Heart left ventricle (tissue), 16 donors: ENCODE results near the gene PTBP3. TPM values are rescaled to one million over a fixed set of nuclear protein-coding genes. Genes with fewer than 3 reads are reported as not detected.

Experiments used
- ATAC-seq, 4 donors: fragments of 200-7000 bp; cut with Tn5 transposase; one replicate each; pipeline ENCODE4 v1.9.1; 2020 to 2022; ENCODE audit warnings: moderate library complexity in 4 of 4, mild to moderate bottlenecking in 3 of 4, moderate number of reproducible peaks in 1 of 4
- DNase-seq, 5 donors: peaks; one replicate each; pipeline ENCODE4 v3.0.0-alpha.2; 2020
- H3K27ac ChIP-seq, 12 donors: fragments of 200-600 bp; sonication (generic) in 4 of 12; one replicate each; pipeline versions ENCODE4 v1.5.0 to v1.8.0; 2016 to 2022; ENCODE audit warnings: mild to moderate bottlenecking in 2 of 12
- H3K27me3 ChIP-seq, 9 donors: fragments of 200-600 bp; sonication (generic) in 2 of 9; one replicate each; pipeline versions ENCODE4 v1.5.1 to v1.8.0; 2016 to 2022; ENCODE audit warnings: mild to moderate bottlenecking in 3 of 9
- H3K36me3 ChIP-seq, 9 donors: fragments of 200-600 bp; sonication (generic) in 2 of 9; one replicate each; pipeline versions ENCODE4 v1.5.0 to v1.8.0; 2018 to 2022; ENCODE audit warnings: mild to moderate bottlenecking in 2 of 9
- H3K4me1 ChIP-seq, 12 donors: fragments of 200-600 bp; sonication (generic) in 4 of 12; one replicate each; pipeline versions ENCODE4 v1.5.0 to v1.8.0; 2016 to 2022; ENCODE audit warnings: mild to moderate bottlenecking in 3 of 12
- H3K4me3 ChIP-seq, 12 donors: fragments of 200-600 bp; sonication (generic) in 4 of 12; one replicate each; pipeline versions ENCODE4 v1.5.0 to v1.8.0; 2017 to 2022; ENCODE audit warnings: mild to moderate bottlenecking in 9 of 12, moderate library complexity in 4 of 12
- H3K9me3 ChIP-seq, 12 donors: fragments of 200-600 bp; sonication (generic) in 4 of 12; one replicate each; pipeline versions ENCODE4 v1.5.0 to v1.8.0; 2016 to 2022; ENCODE audit warnings: mild to moderate bottlenecking in 1 of 12
- POLR2A ChIP-seq, 2 donors: fragments of 450-650 bp; IDR thresholded peaks; one replicate each; pipeline ENCODE4 v1.6.1; 2017; ENCODE audit warnings: antibody characterized with exemption in 2 of 2, mild to moderate bottlenecking in 2 of 2, moderate library complexity in 2 of 2
- WGBS, 4 donors: extraction: QIAGEN DNeasy Blood & Tissue Kit in 2 of 4; methylation state at CpG; one replicate each; pipeline versions ENCODE4 v1.1.5 to v1.1.7; 2013 to 2018; 5-methylcytosine and 5-hydroxymethylcytosine counted together
- intact Hi-C, 10 donors: fragments of 100-400 bp; cut with DNase I; formaldehyde crosslinking; loops; one replicate each; pipeline versions ENCODE4 v1.11.1 to v1.14.2; 2022
- polyA plus RNA-seq, 2 donors: library from polyadenylated mRNA; stranded (reverse); fragments of 200-250 nt; gene quantifications; one replicate each; pipeline ENCODE4 v1.2.3, GENCODE V29; 2013
- total RNA-seq, 9 donors: library from RNA; depleted of rRNA in 2 of 9; stranded (reverse); fragments of >200 nt in 2 of 9; fragmentation: NEBNext Ultra II Directional in 3 of 9; extraction: Animal tissue kit (Norgen Biotek cat#: 25700) in 3 of 9; gene quantifications; one replicate each; pipeline versions ENCODE4 v1.1.0 to v1.2.4, GENCODE V29; 2016 to 2023
- TF ChIP-seq, protein P1 (sequence below), 12 donors: fragments of 200-600 bp; sonication (generic) in 4 of 12; IDR thresholded peaks; one replicate each; pipeline versions ENCODE4 v1.5.0 to v1.8.0; 2018 to 2022; ENCODE audit warnings: antibody characterized with exemption in 12 of 12, mild to moderate bottlenecking in 5 of 12
- donor health status: ischemic (EF 13 %, LVEDD 7.1; RV severe dilation, severe dysfunction).
- donor health status: healthy with polysubstance abuse.
- donor health status: DM: no; HTN: yes; CAD: no.
- donor health status: DM: no; HTN: no; CAD: no.
- donor health status: ischemic (EF 25% LVEDD 6.9; RV normal size, moderate dysfunction).
- donor health status: ischemic (EF 25% LVEDD 5.7; RV mildly dilated, moderate dysfunction).
- donor health status: healthy.
- donor health status: DM: yes; HTN: yes; CAD: no.
- donor health status: ischemic (EF 35%, LVEDD 5.7; RV mildly dilated, moderate dysfunction).
- donor health status: nonischemic (EF 11% LVEDD 7.7; RV severe dilation, severe dysfunction).
- donor health status: DM: yes; HTN: yes; CAD: no.
- donor health status: PGD.
- donor health status: ischemic (EF 29% LVEDD 5.4; RV normal size, mild dysfunction).
- donor health status: nonischemic (EF 23%, LVEDD 6.1; RV moderate dilation, normal function).

The PTBP3 gene
- total and polyA plus RNA-seq, 11 donors, result 2.8 to 49.0 (median 13.7) TPM

DNA sequence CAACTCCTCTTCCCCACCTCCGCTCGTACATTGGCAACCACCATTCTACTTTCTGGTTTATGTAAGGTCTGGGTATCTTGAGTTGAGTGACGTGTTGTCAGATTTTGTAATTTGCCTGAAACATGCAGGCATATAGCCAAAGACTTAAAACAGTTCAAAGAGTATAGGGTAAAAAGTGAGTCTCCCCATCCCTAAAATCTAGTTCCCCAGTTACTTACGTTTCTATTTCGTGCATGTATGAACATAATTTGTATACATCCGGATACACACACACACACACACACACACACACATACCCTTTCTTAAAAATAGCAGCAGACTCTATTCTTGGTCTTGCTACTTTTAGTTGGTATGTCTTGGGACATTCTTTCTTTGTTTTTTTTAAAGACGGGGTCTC is 47.4 kb upstream of the PTBP3 start:
- H3K36me3 ChIP-seq, result no peaks in the 10 kb centered on the region
- no peaks in the 10 kb centered on the region for H3K9me3 ChIP-seq
- ATAC-seq (peak in 1 of 4 donors; percentile 27), DNase-seq (no peak)
- peak overlapping the region; percentile 61 to 99 (median 82) for H3K4me3 ChIP-seq
- peaks cover 0 to 64% (median 44%) of the 10 kb centered on the region in 12 donors for H3K4me1 ChIP-seq
- no peaks in the 10 kb centered on the region for H3K27me3 ChIP-seq
- no peak for TF ChIP-seq POLR2A (IDR thresholded peaks at IDR 0.05)
- TF ChIP-seq, protein P1, sequence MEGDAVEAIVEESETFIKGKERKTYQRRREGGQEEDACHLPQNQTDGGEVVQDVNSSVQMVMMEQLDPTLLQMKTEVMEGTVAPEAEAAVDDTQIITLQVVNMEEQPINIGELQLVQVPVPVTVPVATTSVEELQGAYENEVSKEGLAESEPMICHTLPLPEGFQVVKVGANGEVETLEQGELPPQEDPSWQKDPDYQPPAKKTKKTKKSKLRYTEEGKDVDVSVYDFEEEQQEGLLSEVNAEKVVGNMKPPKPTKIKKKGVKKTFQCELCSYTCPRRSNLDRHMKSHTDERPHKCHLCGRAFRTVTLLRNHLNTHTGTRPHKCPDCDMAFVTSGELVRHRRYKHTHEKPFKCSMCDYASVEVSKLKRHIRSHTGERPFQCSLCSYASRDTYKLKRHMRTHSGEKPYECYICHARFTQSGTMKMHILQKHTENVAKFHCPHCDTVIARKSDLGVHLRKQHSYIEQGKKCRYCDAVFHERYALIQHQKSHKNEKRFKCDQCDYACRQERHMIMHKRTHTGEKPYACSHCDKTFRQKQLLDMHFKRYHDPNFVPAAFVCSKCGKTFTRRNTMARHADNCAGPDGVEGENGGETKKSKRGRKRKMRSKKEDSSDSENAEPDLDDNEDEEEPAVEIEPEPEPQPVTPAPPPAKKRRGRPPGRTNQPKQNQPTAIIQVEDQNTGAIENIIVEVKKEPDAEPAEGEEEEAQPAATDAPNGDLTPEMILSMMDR (IDR thresholded peaks at IDR 0.05), result no peak
- intact Hi-C loops, result loop anchor here in 1 of 10 donors (5.0 kb wide), 1 partner anchor 49 kb away; the partner anchor contains the start of gene PTBP3
- peak overlapping the region; percentile 90 to 99 (median 98) for H3K27ac ChIP-seq
- WGBS, 4 donors, result 25 to 40% (median 33%) methylated on average over 7 of the region's 7 CpGs

DNA sequence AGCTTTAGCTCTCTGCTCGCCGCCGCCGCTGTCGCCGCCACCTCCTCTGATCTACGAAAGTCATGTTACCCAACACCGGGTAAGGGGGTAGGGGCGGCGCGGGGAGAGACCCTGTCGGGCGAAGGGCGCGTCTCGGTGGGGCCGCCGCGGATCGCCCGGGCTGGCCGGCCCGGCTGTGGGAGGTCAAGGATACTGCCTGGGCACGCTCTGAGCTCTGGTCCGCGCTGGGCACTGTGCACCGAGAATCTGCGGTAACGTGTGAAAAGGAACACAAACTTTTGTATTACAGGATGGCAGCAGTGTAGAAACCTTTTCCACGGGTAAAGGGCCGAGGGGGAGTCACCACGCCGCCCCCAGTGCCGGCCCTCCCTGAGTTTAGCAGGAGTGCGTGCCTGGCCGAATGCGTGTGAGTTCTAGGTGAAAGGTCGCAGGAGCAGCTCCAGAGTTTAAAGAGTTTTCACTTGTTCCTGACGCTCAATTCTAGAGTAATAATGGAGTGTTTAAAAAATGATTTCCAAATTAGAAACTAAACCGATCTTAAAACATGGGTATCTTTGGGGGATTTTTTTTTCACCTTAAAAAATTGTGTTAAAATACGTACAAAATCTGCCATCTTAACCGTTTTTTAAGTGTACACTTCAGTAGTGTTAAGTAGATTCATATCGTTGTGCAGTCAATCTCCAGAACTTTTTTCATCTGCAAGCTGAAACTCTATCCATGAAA is 46.8 kb upstream of the PTBP3 start, which contains the start of gene HSDL2:
Gene HSDL2, plus strand, starts transcription at position 7 of the 723 bp plus-strand sequence. Its CDS starts 56 bp downstream, at position 63.
- Histone ChIP-seq H3K4me1 (peaks cover 0 to 64% (median 44%) of the 10 kb centered on the region in 12 donors), H3K36me3 (no peaks in the 10 kb centered on the region), H3K27me3 (no peaks in the 10 kb centered on the region), H3K27ac (peak within 1 kb of the TSS; percentile 90 to 99 (median 98)), H3K9me3 (no peaks in the 10 kb centered on the region), H3K4me3 (peak within 1 kb of the TSS; percentile 61 to 99 (median 82))
- TF ChIP-seq POLR2A (IDR thresholded peaks at IDR 0.05), result no peak
- TF ChIP-seq, protein P1 (IDR thresholded peaks at IDR 0.05), result no peak
- ATAC-seq (peak; percentile 5 to 69 (median 44)), DNase-seq (peak in 3 of 5 donors; percentile 59 to 65 (median 60))
- intact Hi-C loops, result loop anchor here in 1 of 10 donors (5.0 kb wide), 1 partner anchor 48 kb away; the partner anchor contains the start of gene PTBP3
- 0 to 1% (median 1%) methylated on average over 15 to 43 of the region's 43 CpGs for WGBS, 4 donors

DNA sequence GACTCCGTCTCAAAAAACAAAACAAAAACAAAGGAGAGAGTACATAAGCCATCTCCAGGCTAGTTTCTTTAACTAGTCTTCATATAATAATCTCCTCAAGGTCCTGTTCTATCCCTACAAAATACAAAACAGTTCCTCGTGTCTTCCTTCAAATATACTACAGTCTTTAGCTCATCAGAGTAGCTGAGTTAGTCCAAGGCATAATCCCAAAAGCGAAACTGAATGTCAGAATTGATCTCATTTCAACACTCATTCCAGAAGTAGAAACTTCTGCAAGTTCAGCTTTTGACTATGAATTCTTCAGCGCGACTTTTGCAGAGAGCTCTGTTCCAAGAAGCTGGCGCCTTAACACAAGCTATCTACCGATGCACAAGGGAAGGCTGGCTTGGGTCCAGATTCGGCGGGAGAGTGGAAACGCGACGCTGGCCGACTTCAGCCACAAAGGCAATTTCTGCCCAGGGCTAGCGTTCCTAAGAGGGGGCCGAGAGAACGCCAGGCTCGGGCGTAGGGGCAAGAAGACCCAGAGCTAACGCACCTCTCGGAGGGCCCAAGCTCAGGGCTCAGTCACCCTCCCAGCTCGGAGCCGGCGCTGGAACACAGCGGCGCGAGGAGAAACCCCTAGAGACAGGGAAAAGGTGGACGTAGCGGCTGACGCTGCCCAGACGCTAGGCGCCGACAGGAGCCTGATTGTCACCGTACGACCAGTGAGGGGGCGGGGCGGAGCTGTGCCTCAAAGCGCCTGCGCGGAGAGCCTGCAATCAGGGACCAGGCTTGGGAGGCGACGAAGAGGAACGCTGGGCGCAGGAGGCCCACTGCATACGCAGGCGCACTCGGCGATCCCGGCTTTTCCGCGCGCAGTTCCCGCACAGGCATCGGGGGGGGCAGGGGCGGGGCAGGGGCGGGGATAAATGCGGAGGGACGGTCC is 46.0 kb upstream of the PTBP3 start:
- H3K9me3 ChIP-seq, result no peaks in the 10 kb centered on the region
- intact Hi-C loops, result loop anchor here in 4 of 10 donors (1.0 to 10.0 kb wide), 4 partner anchors 46 to 485 kb away; partner anchors contain the start of genes PTBP3 (in 3 of the 4) and UGCG (in 1 of the 4)
- DNase-seq, result peak; percentile 99 to 100 (median 100)
- no peaks in the 10 kb centered on the region for H3K27me3 ChIP-seq
- 0 to 2% (median 0%) methylated on average over 25 to 57 of the region's 57 CpGs for WGBS, 4 donors
- H3K4me1 ChIP-seq, result peaks cover 0 to 60% (median 40%) of the 10 kb centered on the region in 12 donors
- TF ChIP-seq, protein P1 (IDR thresholded peaks at IDR 0.05), result peak in 1 of 12 donors; percentile 16
- peak in 1 of 2 donors; percentile 94 for TF ChIP-seq POLR2A (IDR thresholded peaks at IDR 0.05)
- ATAC-seq, result peak; percentile 96 to 98 (median 98)
- peak overlapping the region; percentile 90 to 99 (median 98) for H3K27ac ChIP-seq
- peak overlapping the region; percentile 61 to 99 (median 82) for H3K4me3 ChIP-seq
- no peaks in the 10 kb centered on the region for H3K36me3 ChIP-seq
